HFFc6 (cell line): ENCODE results near the gene SMAD3. TPM values are rescaled to one million over a fixed set of nuclear protein-coding genes. Genes with fewer than 3 reads are reported as not detected.

Source experiments
- DNase-seq: peaks from one replicate; pipeline ENCODE4 v3.0.0-alpha.2; 2018
- H3K27ac Mint-ChIP-seq: 2 replicates; pipeline ENCODE4 v1.8.0; 2020; ENCODE audit warnings: mild to moderate bottlenecking, mixed read lengths
- H3K27me3 Mint-ChIP-seq: 2 replicates; pipeline ENCODE4 v1.8.0; 2021; ENCODE audit warnings: mild to moderate bottlenecking, moderate library complexity, mixed read lengths; ENCODE audit not compliant: insufficient read depth
- H3K36me3 Mint-ChIP-seq: 2 replicates; pipeline ENCODE4 v1.8.0; 2021; ENCODE audit warnings: low read depth, mixed read lengths
- H3K4me1 Mint-ChIP-seq: 2 replicates; pipeline ENCODE4 v1.8.0; 2020; ENCODE audit warnings: low read depth, mixed read lengths
- H3K4me3 Mint-ChIP-seq: 2 replicates; pipeline ENCODE4 v1.8.0; 2020; ENCODE audit warnings: mild to moderate bottlenecking, moderate library complexity, mixed read lengths
- H3K9me3 Mint-ChIP-seq: 2 replicates; pipeline ENCODE4 v1.8.0; 2020; ENCODE audit warnings: mild to moderate bottlenecking, mixed read lengths
- CTCF ChIP-seq: fragments of 200-600 bp; sonication (generic); IDR thresholded peaks from 2 replicates; pipeline ENCODE4 v1.5.0; 2021; ENCODE audit warnings: antibody characterized with exemption, mild to moderate bottlenecking
- total RNA-seq, 6 experiments: library from RNA; stranded (reverse); fragmentation: NEBNext Ultra II Directional; extraction: Animal tissue kit (Norgen Biotek cat#: 25700); gene quantifications; 2 replicates in 1 of 6; 3 replicates in 5 of 6; pipeline ENCODE4 v1.2.3, GENCODE V29; 2021

Gene SMAD3
- total RNA-seq, 6 experiments from 2014 or later = 54.3 to 132 (median 118) TPM

DNA sequence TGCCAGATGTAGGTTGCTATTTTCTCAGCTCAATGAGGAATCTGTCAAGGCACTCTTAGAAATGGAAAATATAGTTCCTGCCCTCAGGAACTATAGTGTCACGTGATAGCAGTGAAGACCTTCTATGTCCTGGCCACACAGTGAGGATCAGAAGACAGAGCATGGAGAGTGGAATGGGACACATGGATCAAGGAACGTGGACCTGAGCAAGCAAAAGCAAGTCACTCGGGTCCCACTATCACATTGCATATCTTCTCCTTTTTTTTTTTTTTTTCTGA lies 21.2 kb downstream of the SMAD3 start:
- no peak for TF ChIP-seq CTCF
- H3K27me3 Mint-ChIP-seq = peaks cover 2% of the 10 kb centered on the region; the same call in 1 of the 2 replicates
- no peaks in the 10 kb centered on the region for H3K9me3 Mint-ChIP-seq
- DNase-seq = no peak
- no peak overlapping the region for H3K4me3 Mint-ChIP-seq
- H3K4me1 Mint-ChIP-seq = peaks cover 100% of the 10 kb centered on the region
- peaks cover 64% of the 10 kb centered on the region for H3K36me3 Mint-ChIP-seq
- H3K27ac Mint-ChIP-seq = peak overlapping the region; percentile 73; the same call in 1 of the 2 replicates

GRCh38 chr15:67087507-67088172 lies 22.2 kb downstream of the SMAD3 start:
- no peak for DNase-seq
- Mint-ChIP-seq H3K4me3 (no peak overlapping the region), H3K4me1 (peaks cover 100% of the 10 kb centered on the region), H3K27ac (no peak overlapping the region; the same call in 1 of the 2 replicates), H3K36me3 (peaks cover 63% of the 10 kb centered on the region), H3K27me3 (peaks cover 5% of the 10 kb centered on the region; the same call in 1 of the 2 replicates), H3K9me3 (no peaks in the 10 kb centered on the region)
- TF ChIP-seq CTCF = no peak

DNA sequence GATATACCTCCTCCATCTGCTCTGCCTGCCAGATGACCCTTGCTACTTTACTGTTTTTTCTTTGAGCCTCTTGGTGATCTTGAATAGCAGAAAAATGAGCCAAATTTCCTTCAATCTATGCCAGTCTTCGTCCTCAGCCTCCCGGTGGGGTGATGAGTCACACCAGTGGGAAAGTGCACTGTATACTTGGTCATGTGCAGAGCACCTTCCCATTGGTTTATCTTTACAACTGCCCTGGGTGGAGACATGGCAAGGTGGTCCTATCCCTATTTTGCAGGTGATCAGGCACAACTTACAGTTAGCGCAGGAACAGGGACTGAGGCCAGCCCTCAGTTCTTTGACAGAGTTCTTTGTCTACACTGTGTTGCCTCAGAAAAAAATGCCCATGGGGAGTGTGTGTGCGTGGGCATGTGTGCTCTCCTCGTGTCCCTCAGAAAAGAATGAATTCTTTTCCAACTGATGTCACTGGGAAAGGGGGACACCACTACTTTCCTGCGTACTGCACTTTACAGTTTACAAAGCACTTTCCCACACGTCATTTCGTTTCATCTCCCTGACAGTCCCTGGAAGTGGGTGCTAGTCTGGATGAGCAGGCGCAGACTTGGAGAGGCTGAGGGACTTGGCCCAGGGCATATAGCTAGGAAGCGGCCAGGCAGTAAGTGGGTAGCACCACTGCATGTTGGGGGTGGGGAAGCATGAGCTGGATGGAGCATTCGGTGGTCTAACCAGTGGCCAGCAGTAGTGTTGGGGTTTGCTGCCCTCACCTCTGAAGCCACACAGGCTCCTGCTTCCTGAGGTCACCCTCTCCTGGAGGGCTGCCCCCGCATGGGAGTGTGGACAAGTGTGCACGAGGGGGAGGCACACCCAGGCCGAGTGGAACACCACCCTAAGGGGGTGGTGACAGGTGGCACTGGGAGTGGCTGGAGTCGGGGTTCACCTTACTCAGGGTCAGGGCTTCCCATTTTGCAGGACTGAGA lies 24.1 kb downstream of the SMAD3 start:
- H3K27ac Mint-ChIP-seq = peak overlapping the region; percentile 91
- H3K4me1 Mint-ChIP-seq = peaks cover 92% of the 10 kb centered on the region
- H3K4me3 Mint-ChIP-seq = peak overlapping the region; percentile 22; the same call in 1 of the 2 replicates
- H3K36me3 Mint-ChIP-seq = peaks cover 60% of the 10 kb centered on the region
- no peaks in the 10 kb centered on the region for H3K9me3 Mint-ChIP-seq
- H3K27me3 Mint-ChIP-seq = peaks cover 8% of the 10 kb centered on the region
- TF ChIP-seq CTCF = no peak
- DNase-seq = peak; percentile 33

- Mint-ChIP-seq H3K27ac (peak overlapping the region; percentile 91), H3K4me3 (peak overlapping the region; percentile 74), H3K36me3 (peaks cover 60% of the 10 kb centered on the region), H3K9me3 (no peaks in the 10 kb centered on the region), H3K27me3 (peaks cover 6% of the 10 kb centered on the region), H3K4me1 (peaks cover 83% of the 10 kb centered on the region)
- no peak for DNase-seq
- TF ChIP-seq CTCF = no peak
Observed at GRCh38 chr15:67090297-67091070, 25.1 kb downstream of the SMAD3 start.
